ENCODE data around the gene SCAPER.

Gene SCAPER, protein sequence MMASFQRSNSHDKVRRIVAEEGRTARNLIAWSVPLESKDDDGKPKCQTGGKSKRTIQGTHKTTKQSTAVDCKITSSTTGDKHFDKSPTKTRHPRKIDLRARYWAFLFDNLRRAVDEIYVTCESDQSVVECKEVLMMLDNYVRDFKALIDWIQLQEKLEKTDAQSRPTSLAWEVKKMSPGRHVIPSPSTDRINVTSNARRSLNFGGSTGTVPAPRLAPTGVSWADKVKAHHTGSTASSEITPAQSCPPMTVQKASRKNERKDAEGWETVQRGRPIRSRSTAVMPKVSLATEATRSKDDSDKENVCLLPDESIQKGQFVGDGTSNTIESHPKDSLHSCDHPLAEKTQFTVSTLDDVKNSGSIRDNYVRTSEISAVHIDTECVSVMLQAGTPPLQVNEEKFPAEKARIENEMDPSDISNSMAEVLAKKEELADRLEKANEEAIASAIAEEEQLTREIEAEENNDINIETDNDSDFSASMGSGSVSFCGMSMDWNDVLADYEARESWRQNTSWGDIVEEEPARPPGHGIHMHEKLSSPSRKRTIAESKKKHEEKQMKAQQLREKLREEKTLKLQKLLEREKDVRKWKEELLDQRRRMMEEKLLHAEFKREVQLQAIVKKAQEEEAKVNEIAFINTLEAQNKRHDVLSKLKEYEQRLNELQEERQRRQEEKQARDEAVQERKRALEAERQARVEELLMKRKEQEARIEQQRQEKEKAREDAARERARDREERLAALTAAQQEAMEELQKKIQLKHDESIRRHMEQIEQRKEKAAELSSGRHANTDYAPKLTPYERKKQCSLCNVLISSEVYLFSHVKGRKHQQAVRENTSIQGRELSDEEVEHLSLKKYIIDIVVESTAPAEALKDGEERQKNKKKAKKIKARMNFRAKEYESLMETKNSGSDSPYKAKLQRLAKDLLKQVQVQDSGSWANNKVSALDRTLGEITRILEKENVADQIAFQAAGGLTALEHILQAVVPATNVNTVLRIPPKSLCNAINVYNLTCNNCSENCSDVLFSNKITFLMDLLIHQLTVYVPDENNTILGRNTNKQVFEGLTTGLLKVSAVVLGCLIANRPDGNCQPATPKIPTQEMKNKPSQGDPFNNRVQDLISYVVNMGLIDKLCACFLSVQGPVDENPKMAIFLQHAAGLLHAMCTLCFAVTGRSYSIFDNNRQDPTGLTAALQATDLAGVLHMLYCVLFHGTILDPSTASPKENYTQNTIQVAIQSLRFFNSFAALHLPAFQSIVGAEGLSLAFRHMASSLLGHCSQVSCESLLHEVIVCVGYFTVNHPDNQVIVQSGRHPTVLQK (N-terminal part only)

DNA sequence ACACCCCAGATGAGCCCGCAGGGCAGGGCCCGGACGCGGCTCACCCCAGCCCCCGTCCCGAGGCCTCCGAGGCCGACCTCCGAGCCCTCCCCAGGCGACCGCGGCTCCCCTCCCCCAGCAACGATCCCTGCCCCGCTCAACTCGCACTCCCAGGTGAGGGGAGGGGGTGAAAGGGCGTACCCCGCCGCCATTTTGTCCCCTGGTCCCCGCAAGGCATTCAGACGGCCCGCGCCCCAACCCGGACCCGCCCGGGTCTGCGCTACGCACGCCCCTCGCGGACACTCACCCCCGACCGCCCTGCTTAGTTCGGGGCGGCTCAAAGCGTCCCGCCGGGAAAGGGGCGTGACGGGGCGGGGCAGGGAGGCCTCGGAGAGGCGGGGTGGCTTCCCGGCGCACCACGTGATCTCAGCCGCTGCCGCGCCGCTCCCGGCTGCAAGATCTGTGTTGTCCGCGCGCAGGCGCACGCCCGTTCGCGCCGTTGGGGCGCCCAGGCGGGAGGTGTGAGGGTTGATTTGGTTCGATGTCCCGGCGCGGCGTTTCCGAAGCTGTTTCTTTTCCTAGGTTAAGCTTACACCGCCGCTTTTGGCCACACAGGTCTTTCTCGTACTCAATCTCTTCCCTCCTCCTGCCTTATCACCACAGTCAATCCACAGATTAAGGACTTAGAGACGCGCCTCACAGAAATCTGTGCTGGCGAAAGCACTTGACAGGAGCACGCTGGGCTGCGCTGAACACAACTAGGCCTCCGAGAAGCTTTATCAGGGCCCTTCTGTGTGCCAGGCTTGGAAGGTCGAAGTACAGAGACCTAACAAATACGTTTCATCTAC lies at the start of gene SCAPER:
SCAPER (minus strand) TSS at position 328 of the 827 bp plus-strand sequence. CDS start 21,523 bp downstream, outside the sequence.
- DNase-seq (ENCODE audit: low read depth in 2 of 2) = peak; percentile 59 to 64

- DNase-seq (ENCODE audit: low read depth in 2 of 2) = no peak
Observed at GRCh38 chr15:76954744-76955143, 49.6 kb upstream of the SCAPER start.

DNA sequence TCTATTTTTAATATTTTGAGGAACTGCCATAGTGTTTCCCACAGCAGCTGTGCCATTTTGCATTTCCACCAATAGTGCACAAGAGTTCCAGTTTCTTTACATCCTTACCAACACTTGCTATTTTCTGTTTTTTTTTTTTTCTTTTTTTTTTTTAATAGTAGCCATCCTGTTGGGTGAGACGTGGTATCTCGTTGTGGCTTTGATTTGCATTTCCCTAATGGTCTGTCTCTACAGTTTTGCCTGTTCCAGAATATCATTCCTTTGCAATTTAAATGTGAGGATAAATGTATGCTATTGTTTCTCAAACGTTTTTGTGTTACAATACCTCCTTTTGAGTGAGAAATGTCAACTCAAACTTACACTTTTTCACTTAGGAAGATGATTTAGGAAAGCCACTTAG lies 48.8 kb upstream of the SCAPER start:
- no peak for DNase-seq (ENCODE audit: low read depth in 2 of 2)

- DNase-seq (ENCODE audit: low read depth in 2 of 2) = no peak
Observed at GRCh38 chr15:76951220-76951619, 46.1 kb upstream of the SCAPER start.

DNA sequence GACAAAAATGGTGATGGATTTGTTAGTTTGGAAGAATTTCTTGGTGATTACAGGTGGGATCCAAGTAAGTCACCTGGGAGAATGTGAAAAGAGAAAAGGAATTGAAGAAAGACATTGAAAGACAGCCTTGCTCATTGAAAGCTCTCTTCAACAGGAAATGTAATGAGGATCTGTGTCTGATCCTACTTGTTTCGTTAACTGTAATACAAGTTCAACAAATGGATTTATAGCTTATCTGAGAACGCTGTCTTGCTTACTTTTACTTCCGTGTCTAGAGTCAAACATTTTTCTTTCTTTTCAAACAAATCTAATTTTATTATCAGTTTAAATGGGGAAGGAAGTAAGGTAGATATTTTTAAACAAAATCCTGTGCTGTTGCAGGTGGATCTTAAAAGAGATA lies 42.3 kb upstream of the SCAPER start:
- no peak for DNase-seq (ENCODE audit: low read depth in 2 of 2)

DNA sequence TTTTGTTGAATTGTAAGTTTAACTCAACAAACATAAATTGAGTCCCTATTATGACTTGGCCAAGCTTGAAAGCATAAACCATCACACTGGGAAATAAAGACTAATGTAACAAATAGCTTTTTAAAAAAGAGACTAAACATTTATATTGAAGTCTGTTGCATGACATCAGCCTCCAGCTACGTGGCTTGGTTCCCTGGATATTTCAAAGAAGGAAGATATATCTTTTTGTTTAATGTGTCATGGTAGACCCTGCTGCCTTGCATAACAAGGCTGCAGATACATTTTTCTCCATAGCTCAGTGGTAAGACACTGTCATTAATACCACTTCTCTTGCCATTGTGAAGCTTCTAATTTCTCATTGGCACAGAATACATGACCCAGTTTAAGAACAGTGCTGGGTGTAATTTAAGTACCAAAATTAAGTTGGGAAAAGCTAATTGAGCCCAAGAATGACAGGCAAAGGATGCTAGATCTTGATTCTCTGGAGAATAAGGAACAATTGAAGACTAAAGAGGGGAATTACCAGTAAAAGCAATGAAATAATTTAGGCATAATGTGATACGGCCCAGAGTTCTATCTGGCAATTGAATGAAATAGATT lies 40.5 kb upstream of the SCAPER start:
- DNase-seq (ENCODE audit: low read depth in 2 of 2) = no peak

DNA sequence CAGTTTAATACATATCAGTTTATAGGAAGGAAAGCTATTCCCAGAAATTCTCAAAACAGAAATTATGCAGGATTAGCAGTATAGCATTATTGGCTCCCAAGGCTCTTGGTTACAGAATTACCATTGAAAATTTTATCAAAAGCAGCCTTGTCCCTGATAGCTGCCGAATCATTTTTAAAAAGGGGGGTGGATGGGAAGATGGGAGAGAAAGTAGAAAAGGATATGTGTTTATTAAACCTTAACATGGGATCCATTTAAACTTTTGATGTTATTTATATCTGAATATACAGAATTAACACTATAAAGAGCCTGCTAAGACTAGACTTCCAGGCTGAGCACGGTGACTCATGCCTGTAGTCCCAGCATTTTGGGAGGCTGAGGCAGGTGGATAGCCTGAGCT lies 37.2 kb upstream of the SCAPER start:
- no peak for DNase-seq (ENCODE audit: low read depth in 2 of 2)

DNA sequence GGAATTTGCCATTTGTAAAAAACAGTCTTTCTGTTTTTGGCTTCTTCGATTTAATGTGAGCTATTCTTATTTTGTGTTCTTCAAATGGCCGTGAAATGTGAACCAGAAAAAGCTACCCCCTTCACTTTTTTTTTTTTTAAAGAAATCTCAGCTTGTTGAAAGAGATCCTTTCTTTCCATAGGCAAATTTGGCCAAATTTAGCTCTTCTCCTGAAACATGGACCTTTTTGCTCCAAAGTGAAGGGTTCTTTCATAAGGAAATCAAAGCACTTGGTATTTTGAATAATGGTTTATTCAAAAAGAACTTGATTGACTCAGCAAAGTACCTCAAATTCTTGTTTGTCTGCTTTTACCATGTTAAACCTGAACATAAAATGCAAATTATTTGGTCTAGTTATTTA lies 36.5 kb upstream of the SCAPER start:
- no peak for DNase-seq (ENCODE audit: low read depth in 2 of 2)

GRCh38 chr15:76939715-76940114 lies 34.6 kb upstream of the SCAPER start:
- DNase-seq (ENCODE audit: low read depth in 2 of 2) = no peak

GRCh38 chr15:76938752-76939151 lies 33.6 kb upstream of the SCAPER start:
- DNase-seq (ENCODE audit: low read depth in 2 of 2) = no peak

- DNase-seq (ENCODE audit: low read depth in 2 of 2) = no peak
Observed at GRCh38 chr15:76936671-76937070, 31.5 kb upstream of the SCAPER start.

DNA sequence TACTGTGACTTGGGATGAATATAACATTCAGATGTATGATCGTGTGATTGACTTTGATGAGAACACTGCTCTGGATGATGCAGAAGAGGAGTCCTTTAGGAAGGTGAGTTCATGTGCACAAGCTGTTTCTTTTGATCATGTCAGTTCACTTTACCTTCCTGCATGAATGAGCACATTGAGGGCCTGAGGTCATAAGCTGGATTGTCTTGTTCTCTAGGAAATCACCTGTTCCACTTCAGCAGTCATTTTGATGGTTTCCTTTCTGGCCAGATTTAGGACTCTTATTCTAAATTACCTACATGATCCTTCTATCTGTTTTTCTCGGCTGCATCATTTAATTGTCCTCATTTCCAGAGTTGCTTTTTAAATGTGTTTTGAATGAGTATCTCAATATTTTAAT lies 30.5 kb upstream of the SCAPER start:
- no peak for DNase-seq (ENCODE audit: low read depth in 2 of 2)

GRCh38 chr15:76932135-76932966 lies 27.2 kb upstream of the SCAPER start:
- DNase-seq (ENCODE audit: low read depth in 2 of 2) = no peak

- peak; percentile 84 for DNase-seq (ENCODE audit: low read depth in 2 of 2)
Observed at GRCh38 chr15:76931397-76932134, 26.4 kb upstream of the SCAPER start, which contains the start of gene RCN2. Gene RCN2 (plus strand): TSS chr15:76931749. CDS start chr15:76931842, 93 bp downstream.

DNA sequence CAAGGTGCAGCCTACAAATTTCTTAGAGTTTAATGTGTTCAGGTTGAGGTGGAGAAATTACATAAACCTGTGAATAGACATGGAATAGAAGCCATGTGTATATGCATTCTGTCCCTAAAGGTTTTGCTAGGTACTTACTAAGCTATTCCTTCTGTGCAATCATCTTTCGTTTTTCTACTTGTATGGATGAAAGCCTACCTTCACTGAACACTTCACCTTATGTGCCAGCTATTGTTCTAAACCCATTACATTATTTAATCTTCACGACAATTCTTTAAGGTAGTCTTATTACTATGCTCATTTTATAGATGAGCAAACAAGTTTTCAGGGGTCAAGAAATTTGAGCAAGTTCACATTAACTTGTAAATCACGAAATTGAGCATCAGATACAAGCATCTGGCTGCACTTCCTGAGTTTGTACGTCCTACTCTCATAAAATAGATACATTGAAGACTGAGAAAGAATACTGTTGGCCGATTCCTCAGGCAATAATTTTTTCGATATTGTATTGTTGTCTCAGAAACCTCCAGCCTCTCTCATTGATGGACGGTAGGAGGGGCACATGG lies 25.8 kb upstream of the SCAPER start:
- DNase-seq (ENCODE audit: low read depth in 2 of 2) = no peak

- no peak for DNase-seq (ENCODE audit: low read depth in 2 of 2)
Observed at GRCh38 chr15:76929011-76929760, 24.0 kb upstream of the SCAPER start.

GRCh38 chr15:76928201-76928600 lies 23.1 kb upstream of the SCAPER start:
- no peak for DNase-seq (ENCODE audit: low read depth in 2 of 2)

- DNase-seq (ENCODE audit: low read depth in 2 of 2) = no peak
Observed at GRCh38 chr15:76916369-76916768, 11.2 kb upstream of the SCAPER start.

All from fibroblast of skin of left quadriceps (primary cell).